Measurements from ENCODE around the gene CLDN20.

Gene CLDN20

GRCh38 chr6:155269765-155270164 lies 6.0 kb downstream of the CLDN20 start:
- no peak for DNase-seq (ENCODE audit: low spot score)

GRCh38 chr6:155270561-155271091 lies 6.8 kb downstream of the CLDN20 start:
- no peak for DNase-seq (ENCODE audit: low spot score)

- DNase-seq (ENCODE audit: low spot score): no peak
Observed at GRCh38 chr6:155271145-155271544, 7.3 kb downstream of the CLDN20 start.

GRCh38 chr6:155272353-155273232 lies 8.8 kb downstream of the CLDN20 start:
- no peak for DNase-seq (ENCODE audit: low spot score)

GRCh38 chr6:155273431-155273830 lies 9.6 kb downstream of the CLDN20 start:
- no peak for DNase-seq (ENCODE audit: low spot score)

GRCh38 chr6:155274106-155274505 lies 10.3 kb downstream of the CLDN20 start:
- no peak for DNase-seq (ENCODE audit: low spot score)

GRCh38 chr6:155274533-155274932 lies 10.7 kb downstream of the CLDN20 start:
- DNase-seq (ENCODE audit: low spot score): no peak

GRCh38 chr6:155275808-155276480 lies 12.1 kb downstream of the CLDN20 start:
- no peak for DNase-seq (ENCODE audit: low spot score)

GRCh38 chr6:155276638-155277037 lies 12.8 kb downstream of the CLDN20 start:
- no peak for DNase-seq (ENCODE audit: low spot score)

- DNase-seq (ENCODE audit: low spot score): no peak
Observed at GRCh38 chr6:155278319-155279049, 14.7 kb downstream of the CLDN20 start.

GRCh38 chr6:155284775-155285174 lies 21.0 kb downstream of the CLDN20 start:
- DNase-seq (ENCODE audit: low spot score): no peak

- DNase-seq (ENCODE audit: low spot score): no peak
Observed at GRCh38 chr6:155287762-155288161, 23.9 kb downstream of the CLDN20 start.

GRCh38 chr6:155290491-155290890 lies 26.7 kb downstream of the CLDN20 start:
- DNase-seq (ENCODE audit: low spot score): no peak

GRCh38 chr6:155291291-155291690 lies 27.5 kb downstream of the CLDN20 start:
- DNase-seq (ENCODE audit: low spot score): no peak

- no peak for DNase-seq (ENCODE audit: low spot score)
Observed at GRCh38 chr6:155292711-155293110, 28.9 kb downstream of the CLDN20 start.

GRCh38 chr6:155297669-155298068 lies 33.9 kb downstream of the CLDN20 start:
- DNase-seq (ENCODE audit: low spot score): no peak

- no peak for DNase-seq (ENCODE audit: low spot score)
Observed at GRCh38 chr6:155301867-155302266, 38.1 kb downstream of the CLDN20 start.

- no peak for DNase-seq (ENCODE audit: low spot score)
Observed at GRCh38 chr6:155303361-155303870, 39.6 kb downstream of the CLDN20 start.

- no peak for DNase-seq (ENCODE audit: low spot score)
Observed at GRCh38 chr6:155306958-155307357, 43.1 kb downstream of the CLDN20 start.

GRCh38 chr6:155309150-155309549 lies 45.3 kb downstream of the CLDN20 start:
- DNase-seq (ENCODE audit: low spot score): no peak

- DNase-seq (ENCODE audit: low spot score): no peak
Observed at GRCh38 chr6:155310596-155310995, 46.8 kb downstream of the CLDN20 start.

GRCh38 chr6:155311086-155311485 lies 47.3 kb downstream of the CLDN20 start:
- no peak for DNase-seq (ENCODE audit: low spot score)

Data from LoVo (cell line).